Uterus (tissue), 2 donors: Measurements from ENCODE around the gene MPPED1.

Source experiments
- POLR2A ChIP-seq, 2 donors: fragments of 450-650 bp; IDR thresholded peaks; one replicate each; pipeline ENCODE4 v1.6.1; 2016; ENCODE audit warnings: antibody characterized with exemption in 2 of 2, mild to moderate bottlenecking in 1 of 2, moderate library complexity in 1 of 2
- TF ChIP-seq, protein P1 (sequence below), 4 experiments: fragments of 200-600 bp in 2 of 4; fragments of 450-650 bp in 2 of 4; sonication (generic) in 2 of 4; IDR thresholded peaks; one replicate each; pipeline ENCODE4 v1.5.1; 2016 to 2019; ENCODE audit warnings: antibody characterized with exemption in 4 of 4, mild to moderate bottlenecking in 2 of 4, moderate library complexity in 1 of 4

GRCh38 chr22:43479962-43480361 lies 68.1 kb downstream of the MPPED1 start:
- TF ChIP-seq, protein P1, sequence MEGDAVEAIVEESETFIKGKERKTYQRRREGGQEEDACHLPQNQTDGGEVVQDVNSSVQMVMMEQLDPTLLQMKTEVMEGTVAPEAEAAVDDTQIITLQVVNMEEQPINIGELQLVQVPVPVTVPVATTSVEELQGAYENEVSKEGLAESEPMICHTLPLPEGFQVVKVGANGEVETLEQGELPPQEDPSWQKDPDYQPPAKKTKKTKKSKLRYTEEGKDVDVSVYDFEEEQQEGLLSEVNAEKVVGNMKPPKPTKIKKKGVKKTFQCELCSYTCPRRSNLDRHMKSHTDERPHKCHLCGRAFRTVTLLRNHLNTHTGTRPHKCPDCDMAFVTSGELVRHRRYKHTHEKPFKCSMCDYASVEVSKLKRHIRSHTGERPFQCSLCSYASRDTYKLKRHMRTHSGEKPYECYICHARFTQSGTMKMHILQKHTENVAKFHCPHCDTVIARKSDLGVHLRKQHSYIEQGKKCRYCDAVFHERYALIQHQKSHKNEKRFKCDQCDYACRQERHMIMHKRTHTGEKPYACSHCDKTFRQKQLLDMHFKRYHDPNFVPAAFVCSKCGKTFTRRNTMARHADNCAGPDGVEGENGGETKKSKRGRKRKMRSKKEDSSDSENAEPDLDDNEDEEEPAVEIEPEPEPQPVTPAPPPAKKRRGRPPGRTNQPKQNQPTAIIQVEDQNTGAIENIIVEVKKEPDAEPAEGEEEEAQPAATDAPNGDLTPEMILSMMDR (IDR thresholded peaks at IDR 0.05) = no peak
- TF ChIP-seq POLR2A (IDR thresholded peaks at IDR 0.05) = no peak
